PFSK-1 (cell line): ENCODE results near the gene RMDN2.

Source experiments
- FOXP2 ChIP-seq: optimal IDR thresholded peaks from 2 replicates; pipeline ENCODE3; 2011; ENCODE audit warnings: borderline replicate concordance, control low read depth, inconsistent platforms; ENCODE audit not compliant: insufficient read depth; ENCODE audit errors: extremely low read length, extremely low read depth
- POLR2AphosphoS5 ChIP-seq: IDR thresholded peaks from 2 replicates; pipeline ENCODE4 v1.6.1; 2012; ENCODE audit warnings: low read depth, mild to moderate bottlenecking, control low read depth, low read length, moderate library complexity
- REST ChIP-seq, 2 experiments: IDR thresholded peaks; 2 replicates each; pipeline versions ENCODE4 v1.6.1 to v1.8.0; 2011 to 2012; ENCODE audit warnings: low read depth in 2 of 2, low read length in 2 of 2, control low read depth in 1 of 2, inconsistent platforms in 1 of 2, mild to moderate bottlenecking in 1 of 2, moderate library complexity in 1 of 2; ENCODE audit not compliant: insufficient read depth in 1 of 2
- SIN3A ChIP-seq: IDR thresholded peaks from 2 replicates; pipeline ENCODE4 v1.6.1; 2012; ENCODE audit warnings: mild to moderate bottlenecking, low read length, moderate library complexity, borderline replicate concordance; ENCODE audit not compliant: insufficient read depth
- TAF1 ChIP-seq: IDR thresholded peaks from 2 replicates; pipeline ENCODE4 v1.6.1; 2012; ENCODE audit warnings: low read length, control low read depth, borderline replicate concordance; ENCODE audit not compliant: insufficient read depth

- TF ChIP-seq POLR2AphosphoS5 = no peak
- no peak for TF ChIP-seq SIN3A
- no peak for TF ChIP-seq REST (IDR thresholded peaks at IDR 0.05; ENCODE audit: insufficient read depth in 1 of 2, low read depth in 2 of 2, low read length in 2 of 2)
- no peak for TF ChIP-seq TAF1
- TF ChIP-seq FOXP2 = no peak
These were observed 131.1 kb downstream of the RMDN2 start for GRCh38 chr2:38056216-38056615.
